ENCODE results near the gene RASEF.

The RASEF gene

GRCh38 chr9:83000765-83001164 is 62.2 kb downstream of the RASEF start:
- Mint-ChIP-seq H3K36me3 (ENCODE audit: low read depth) (no peaks in the 10 kb centered on the region), H3K4me1 (no peaks in the 10 kb centered on the region), H3K27me3 (ENCODE audit: low read depth, poor library complexity) (peaks cover 3% of the 10 kb centered on the region), H3K27ac (no peak overlapping the region), H3K4me3 (no peak overlapping the region), H3K9me3 (no peaks in the 10 kb centered on the region)
- DNase-seq = no peak
- TF ChIP-seq CTCF (IDR thresholded peaks at IDR 0.05) = no peak

- H3K9me3 Mint-ChIP-seq = no peaks in the 10 kb centered on the region
- no peak for DNase-seq
- no peaks in the 10 kb centered on the region for H3K4me1 Mint-ChIP-seq
- H3K4me3 Mint-ChIP-seq = no peak overlapping the region
- H3K27ac Mint-ChIP-seq = no peak overlapping the region
- no peaks in the 10 kb centered on the region for H3K36me3 Mint-ChIP-seq (ENCODE audit: low read depth)
- H3K27me3 Mint-ChIP-seq (ENCODE audit: low read depth, poor library complexity) = peaks cover 3% of the 10 kb centered on the region
- TF ChIP-seq CTCF (IDR thresholded peaks at IDR 0.05) = no peak
These were observed 64.5 kb downstream of the RASEF start for GRCh38 chr9:82998409-82998808.

GRCh38 chr9:82997476-82998140 is 65.3 kb downstream of the RASEF start:
- no peak overlapping the region for H3K27ac Mint-ChIP-seq
- no peaks in the 10 kb centered on the region for H3K9me3 Mint-ChIP-seq
- DNase-seq = no peak
- TF ChIP-seq CTCF (IDR thresholded peaks at IDR 0.05) = no peak
- no peak overlapping the region for H3K4me3 Mint-ChIP-seq
- H3K4me1 Mint-ChIP-seq = no peaks in the 10 kb centered on the region
- H3K36me3 Mint-ChIP-seq (ENCODE audit: low read depth) = no peaks in the 10 kb centered on the region
- peaks cover 3% of the 10 kb centered on the region for H3K27me3 Mint-ChIP-seq (ENCODE audit: low read depth, poor library complexity)

GRCh38 chr9:82996941-82997340 is 66.0 kb downstream of the RASEF start:
- no peak for TF ChIP-seq CTCF (IDR thresholded peaks at IDR 0.05)
- no peaks in the 10 kb centered on the region for H3K4me1 Mint-ChIP-seq
- no peak for DNase-seq
- no peak overlapping the region for H3K27ac Mint-ChIP-seq
- H3K4me3 Mint-ChIP-seq = no peak overlapping the region
- H3K9me3 Mint-ChIP-seq = no peaks in the 10 kb centered on the region
- H3K27me3 Mint-ChIP-seq (ENCODE audit: low read depth, poor library complexity) = peaks cover 3% of the 10 kb centered on the region
- H3K36me3 Mint-ChIP-seq (ENCODE audit: low read depth) = no peaks in the 10 kb centered on the region

GRCh38 chr9:82993856-82994605 is 68.9 kb downstream of the RASEF start:
- Mint-ChIP-seq H3K4me3 (no peak overlapping the region), H3K4me1 (no peaks in the 10 kb centered on the region), H3K27me3 (ENCODE audit: low read depth, poor library complexity) (peaks cover 8% of the 10 kb centered on the region), H3K36me3 (ENCODE audit: low read depth) (no peaks in the 10 kb centered on the region), H3K9me3 (no peaks in the 10 kb centered on the region), H3K27ac (no peak overlapping the region)
- DNase-seq = no peak
- no peak for TF ChIP-seq CTCF (IDR thresholded peaks at IDR 0.05)

GRCh38 chr9:82991671-82992070 is 71.3 kb downstream of the RASEF start:
- no peak overlapping the region for H3K27ac Mint-ChIP-seq
- H3K4me3 Mint-ChIP-seq = no peak overlapping the region
- TF ChIP-seq CTCF (IDR thresholded peaks at IDR 0.05) = no peak
- no peaks in the 10 kb centered on the region for H3K4me1 Mint-ChIP-seq
- no peaks in the 10 kb centered on the region for H3K36me3 Mint-ChIP-seq (ENCODE audit: low read depth)
- H3K27me3 Mint-ChIP-seq (ENCODE audit: low read depth, poor library complexity) = peaks cover 6% of the 10 kb centered on the region
- H3K9me3 Mint-ChIP-seq = no peaks in the 10 kb centered on the region
- no peak for DNase-seq

Data from nephron progenitor cell (in vitro differentiated cells).